K562 (cell line): ENCODE data around the gene TTL. TPM values are rescaled to one million over a fixed set of nuclear protein-coding genes. Genes with fewer than 3 reads are reported as not detected.
A peak's percentile ranks its signal among the peaks of the same experiment; 100 is the strongest.

ENCODE experiments used
- EWSR1 ChIP-seq: fragments of 450-650 bp; IDR thresholded peaks from 2 replicates; pipeline ENCODE4 v1.6.1; 2018; ENCODE audit warnings: borderline replicate concordance, mild to moderate bottlenecking, low read depth, moderate library complexity; ENCODE audit not compliant: partially characterized antibody
- GATAD2A ChIP-seq: fragments of 450-650 bp; IDR thresholded peaks from 2 replicates; pipeline ENCODE4 v1.6.1; 2017
- GTF2A2 ChIP-seq: IDR thresholded peaks from 2 replicates; pipeline ENCODE4 v1.6.1; 2016; ENCODE audit warnings: mild to moderate bottlenecking, missing genetic modification characterization, missing compliant biosample characterization
- HNRNPH1 ChIP-seq: fragments of 200-400 bp; formaldehyde crosslinking; optimal IDR thresholded peaks from 2 replicates; pipeline ENCODE3; 2017; ENCODE audit warnings: low read depth, mild to moderate bottlenecking, low read length, moderate library complexity
- HNRNPL ChIP-seq: fragments of 200-400 bp; formaldehyde crosslinking; IDR thresholded peaks from 2 replicates; pipeline ENCODE4 v1.6.1; 2017; ENCODE audit warnings: low read depth, mild to moderate bottlenecking, low read length
- IRF2 ChIP-seq: sonication (generic); formaldehyde crosslinking; IDR thresholded peaks from 2 replicates; pipeline ENCODE4 v1.8.1; 2022; ENCODE audit warnings: mild to moderate bottlenecking, missing genetic modification reagents
- MCM5 ChIP-seq: fragments of 450-650 bp; IDR thresholded peaks from 2 replicates; pipeline ENCODE4 v1.6.1; 2016; ENCODE audit warnings: low read depth
- MEF2D ChIP-seq: conservative IDR thresholded peaks from 2 replicates; pipeline ENCODE4 v1.6.1; 2016; ENCODE audit warnings: low read depth, missing genetic modification characterization, missing compliant biosample characterization
- NEUROD1 ChIP-seq: fragments of 150-350 bp; IDR thresholded peaks from 2 replicates; pipeline ENCODE4 v1.6.1; 2014; ENCODE audit warnings: borderline replicate concordance, low read length, low read depth; ENCODE audit not compliant: partially characterized antibody
- PPARD ChIP-seq: fragments of 250-450 bp; sonication (Bioruptor Pico); IDR thresholded peaks from 2 replicates; pipeline ENCODE4 v1.8.0; 2022; ENCODE audit warnings: inconsistent platforms, mild to moderate bottlenecking, moderate library complexity
- RCOR1 ChIP-seq, 2 experiments: IDR thresholded peaks; 2 replicates each; pipeline ENCODE4 v1.6.1; 2012; ENCODE audit warnings: low read depth in 2 of 2, low read length in 2 of 2, borderline replicate concordance in 1 of 2, improper control_type of control experiment in 1 of 2
- RFX1 ChIP-seq: fragments of 450-650 bp; IDR thresholded peaks from 2 replicates; pipeline ENCODE4 v1.6.1; 2016; ENCODE audit warnings: mild to moderate bottlenecking, moderate library complexity
- SP1 ChIP-seq: sonication (generic); formaldehyde crosslinking; IDR thresholded peaks from 2 replicates; pipeline ENCODE4 v1.8.1; 2022; ENCODE audit warnings: mild to moderate bottlenecking, missing genetic modification reagents
- SPI1 ChIP-seq: IDR thresholded peaks from 2 replicates; pipeline ENCODE4 v1.6.1; 2011; ENCODE audit warnings: low read depth, low read length, control low read depth, borderline replicate concordance
- TAF1 ChIP-seq: IDR thresholded peaks from 2 replicates; pipeline ENCODE4 v1.6.1; 2011; ENCODE audit warnings: mild to moderate bottlenecking, low read length, moderate library complexity; ENCODE audit not compliant: insufficient read depth, control insufficient read depth, severe bottlenecking; ENCODE audit errors: extremely low read depth
- ZNF76 ChIP-seq: fragments of 250-450 bp; sonication (Bioruptor Pico); IDR thresholded peaks from 2 replicates; pipeline ENCODE4 v1.4.0; 2020; ENCODE audit warnings: mild to moderate bottlenecking, moderate library complexity, borderline replicate concordance
- ZNF785 ChIP-seq: fragments of 250-450 bp; sonication (Bioruptor Pico); IDR thresholded peaks from 2 replicates; pipeline ENCODE4 v1.4.0; 2020; ENCODE audit warnings: mild to moderate bottlenecking
- polyA plus RNA-seq, 8 experiments: library from polyadenylated mRNA; depleted of rRNA in 4 of 8; stranded (reverse) in 5 of 8; unstranded in 3 of 8; fragments of >200 nt; fragmentation: Nextera tagmentation in 2 of 8; fragmentation: Illumina TruSeq in 1 of 8; extraction: Ambion mirVana in 2 of 8; extraction: Trizol in 1 of 8; gene quantifications; 2 replicates each; pipeline versions ENCODE4 v1.2.1 to v1.2.3, GENCODE V29; 2011 to 2014; ENCODE audit warnings: inconsistent platforms in 1 of 8, missing spikeins in 1 of 8
- total RNA-seq, 7 experiments: library from RNA; depleted of rRNA in 6 of 7; stranded (reverse); fragments of >200 nt in 6 of 7; fragmentation: Illumina TruSeq in 2 of 7; extraction: Trizol in 2 of 7; gene quantifications; 2 replicates each; pipeline versions ENCODE4 v1.2.1 to v1.2.3, GENCODE V29; 2011 to 2021; ENCODE audit warnings: low replicate concordance in 1 of 7
- TF ChIP-seq, protein P1 (sequence below), 2 experiments: fragments of 200-800 bp in 1 of 2; sonication (Bioruptor generic) in 1 of 2; sonication (generic) in 1 of 2; formaldehyde crosslinking in 1 of 2; IDR thresholded peaks in 1 of 2; conservative IDR thresholded peaks in 1 of 2; 2 replicates each; pipeline versions ENCODE4 v1.5.0 to v1.6.1; 2016 to 2020; ENCODE audit warnings: missing compliant biosample characterization in 1 of 2, missing genetic modification characterization in 1 of 2, missing genetic modification reagents in 1 of 2
- TF ChIP-seq, protein P2 (sequence below): fragments of 200-400 bp; formaldehyde crosslinking; IDR thresholded peaks from 2 replicates; pipeline ENCODE4 v1.6.1; 2017; ENCODE audit warnings: mild to moderate bottlenecking, low read depth, low read length, moderate library complexity
- TF ChIP-seq, protein P3 (sequence below): sonication (generic); formaldehyde crosslinking; IDR thresholded peaks from 2 replicates; pipeline ENCODE4 v1.8.1; 2023; ENCODE audit warnings: mild to moderate bottlenecking, missing genetic modification reagents

TTL gene
- total and polyA plus RNA-seq, 9 of the 15 experiments (the other 6 are each of a cell fraction or from before 2014, with no cell fraction given): 9.4 to 54.4 (median 34.9) TPM

DNA sequence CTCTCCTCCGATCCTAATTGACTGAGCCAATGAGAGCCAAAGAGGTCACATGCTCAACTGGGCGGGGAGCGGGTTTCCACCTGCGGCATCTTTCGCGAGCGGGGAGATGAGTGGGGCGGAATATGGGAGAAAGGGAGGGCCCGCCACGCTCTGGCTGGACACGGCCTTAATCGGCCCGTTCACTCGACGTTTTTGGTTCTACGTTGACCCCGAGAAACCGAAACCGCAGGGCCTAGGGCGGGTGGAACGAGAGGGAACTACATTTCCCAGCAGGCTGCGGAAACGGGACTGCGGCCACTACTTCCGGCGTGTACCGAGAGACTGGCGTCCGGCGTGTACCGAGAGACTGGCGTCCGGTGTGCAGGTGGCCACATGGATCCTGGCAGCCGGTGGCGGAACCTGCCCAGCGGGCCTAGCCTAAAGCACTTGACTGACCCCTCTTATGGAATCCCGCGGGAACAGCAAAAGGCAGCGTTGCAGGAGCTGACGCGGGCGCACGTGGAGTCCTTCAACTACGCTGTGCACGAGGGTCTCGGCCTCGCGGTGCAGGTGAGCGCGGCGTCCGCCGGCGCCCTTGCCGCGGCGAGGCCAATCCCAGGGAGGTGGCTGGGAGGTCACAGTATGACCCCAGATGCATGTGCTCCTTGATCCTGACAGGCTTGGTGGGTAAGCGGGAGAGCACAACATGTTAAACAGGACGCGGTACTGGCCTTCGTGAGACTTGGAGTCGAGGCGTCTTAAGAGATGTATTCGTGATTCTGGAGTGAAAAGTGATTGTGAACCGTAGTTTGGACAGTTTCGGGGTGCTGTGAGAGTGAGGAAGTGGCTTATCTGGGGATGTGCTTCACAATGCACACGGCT lies 60.4 kb downstream of the TTL start, which contains the start of gene POLR1B (continued):
- peak; percentile 54 for TF ChIP-seq NEUROD1
- no peak for TF ChIP-seq RFX1
- no peak for TF ChIP-seq HNRNPH1
- no peak for TF ChIP-seq EWSR1
- TF ChIP-seq, protein P1, sequence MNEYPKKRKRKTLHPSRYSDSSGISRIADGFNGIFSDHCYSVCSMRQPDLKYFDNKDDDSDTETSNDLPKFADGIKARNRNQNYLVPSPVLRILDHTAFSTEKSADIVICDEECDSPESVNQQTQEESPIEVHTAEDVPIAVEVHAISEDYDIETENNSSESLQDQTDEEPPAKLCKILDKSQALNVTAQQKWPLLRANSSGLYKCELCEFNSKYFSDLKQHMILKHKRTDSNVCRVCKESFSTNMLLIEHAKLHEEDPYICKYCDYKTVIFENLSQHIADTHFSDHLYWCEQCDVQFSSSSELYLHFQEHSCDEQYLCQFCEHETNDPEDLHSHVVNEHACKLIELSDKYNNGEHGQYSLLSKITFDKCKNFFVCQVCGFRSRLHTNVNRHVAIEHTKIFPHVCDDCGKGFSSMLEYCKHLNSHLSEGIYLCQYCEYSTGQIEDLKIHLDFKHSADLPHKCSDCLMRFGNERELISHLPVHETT (CRISPR knock-in tag; conservative IDR thresholded peaks at IDR 0.05 in 1 of 2, IDR thresholded peaks at IDR 0.05 in 1 of 2): peak in 1 of 2 experiments; percentile 52; a peak in 1 of 4 replicates
- no peak; a peak in 1 of 4 replicates for TF ChIP-seq RCOR1 (IDR thresholded peaks at IDR 0.05; ENCODE audit: borderline replicate concordance in 1 of 2, low read depth in 2 of 2, low read length in 2 of 2)
- no peak for TF ChIP-seq GATAD2A
- TF ChIP-seq MCM5: no peak
- TF ChIP-seq IRF2 (CRISPR knock-in tag): peak; percentile 99
- no peak for TF ChIP-seq MEF2D (tag)
- TF ChIP-seq TAF1: peak; percentile 33
- no peak for TF ChIP-seq PPARD (CRISPR knock-in tag)
- TF ChIP-seq ZNF785: no peak
- TF ChIP-seq GTF2A2 (tag): no peak
- TF ChIP-seq, protein P2, sequence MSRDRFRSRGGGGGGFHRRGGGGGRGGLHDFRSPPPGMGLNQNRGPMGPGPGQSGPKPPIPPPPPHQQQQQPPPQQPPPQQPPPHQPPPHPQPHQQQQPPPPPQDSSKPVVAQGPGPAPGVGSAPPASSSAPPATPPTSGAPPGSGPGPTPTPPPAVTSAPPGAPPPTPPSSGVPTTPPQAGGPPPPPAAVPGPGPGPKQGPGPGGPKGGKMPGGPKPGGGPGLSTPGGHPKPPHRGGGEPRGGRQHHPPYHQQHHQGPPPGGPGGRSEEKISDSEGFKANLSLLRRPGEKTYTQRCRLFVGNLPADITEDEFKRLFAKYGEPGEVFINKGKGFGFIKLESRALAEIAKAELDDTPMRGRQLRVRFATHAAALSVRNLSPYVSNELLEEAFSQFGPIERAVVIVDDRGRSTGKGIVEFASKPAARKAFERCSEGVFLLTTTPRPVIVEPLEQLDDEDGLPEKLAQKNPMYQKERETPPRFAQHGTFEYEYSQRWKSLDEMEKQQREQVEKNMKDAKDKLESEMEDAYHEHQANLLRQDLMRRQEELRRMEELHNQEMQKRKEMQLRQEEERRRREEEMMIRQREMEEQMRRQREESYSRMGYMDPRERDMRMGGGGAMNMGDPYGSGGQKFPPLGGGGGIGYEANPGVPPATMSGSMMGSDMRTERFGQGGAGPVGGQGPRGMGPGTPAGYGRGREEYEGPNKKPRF: no peak
- TF ChIP-seq ZNF76 (CRISPR knock-in tag): no peak
- TF ChIP-seq SPI1: peak; percentile 41; the same call in 1 of the 2 replicates
- TF ChIP-seq HNRNPL: no peak
- TF ChIP-seq, protein P3, sequence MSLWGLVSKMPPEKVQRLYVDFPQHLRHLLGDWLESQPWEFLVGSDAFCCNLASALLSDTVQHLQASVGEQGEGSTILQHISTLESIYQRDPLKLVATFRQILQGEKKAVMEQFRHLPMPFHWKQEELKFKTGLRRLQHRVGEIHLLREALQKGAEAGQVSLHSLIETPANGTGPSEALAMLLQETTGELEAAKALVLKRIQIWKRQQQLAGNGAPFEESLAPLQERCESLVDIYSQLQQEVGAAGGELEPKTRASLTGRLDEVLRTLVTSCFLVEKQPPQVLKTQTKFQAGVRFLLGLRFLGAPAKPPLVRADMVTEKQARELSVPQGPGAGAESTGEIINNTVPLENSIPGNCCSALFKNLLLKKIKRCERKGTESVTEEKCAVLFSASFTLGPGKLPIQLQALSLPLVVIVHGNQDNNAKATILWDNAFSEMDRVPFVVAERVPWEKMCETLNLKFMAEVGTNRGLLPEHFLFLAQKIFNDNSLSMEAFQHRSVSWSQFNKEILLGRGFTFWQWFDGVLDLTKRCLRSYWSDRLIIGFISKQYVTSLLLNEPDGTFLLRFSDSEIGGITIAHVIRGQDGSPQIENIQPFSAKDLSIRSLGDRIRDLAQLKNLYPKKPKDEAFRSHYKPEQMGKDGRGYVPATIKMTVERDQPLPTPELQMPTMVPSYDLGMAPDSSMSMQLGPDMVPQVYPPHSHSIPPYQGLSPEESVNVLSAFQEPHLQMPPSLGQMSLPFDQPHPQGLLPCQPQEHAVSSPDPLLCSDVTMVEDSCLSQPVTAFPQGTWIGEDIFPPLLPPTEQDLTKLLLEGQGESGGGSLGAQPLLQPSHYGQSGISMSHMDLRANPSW (CRISPR knock-in tag): peak; percentile 91
- peak; percentile 87 for TF ChIP-seq SP1 (CRISPR knock-in tag)
